K562 (cell line): ENCODE results near the gene KCNN4. TPM values are rescaled to one million over a fixed set of nuclear protein-coding genes. Genes with fewer than 3 reads are reported as not detected.
A peak's percentile ranks its signal among the peaks of the same experiment; 100 is the strongest.

ENCODE experiments used
- ARNT ChIP-seq, 2 experiments: fragments of 450-650 bp; IDR thresholded peaks; 2 replicates each; pipeline ENCODE4 v1.6.1; 2016; ENCODE audit warnings: mild to moderate bottlenecking in 1 of 2
- CEBPB ChIP-seq: fragments of 450-650 bp; IDR thresholded peaks from 2 replicates; pipeline ENCODE4 v1.6.1; 2016; ENCODE audit warnings: missing genetic modification characterization, missing compliant biosample characterization
- KLF13 ChIP-seq: fragments of 450-650 bp; IDR thresholded peaks from 2 replicates; pipeline ENCODE4 v1.6.1; 2016; ENCODE audit warnings: missing genetic modification characterization, low read depth, mild to moderate bottlenecking, missing compliant biosample characterization, moderate library complexity, borderline replicate concordance
- MEIS2 ChIP-seq: fragments of 450-650 bp; IDR thresholded peaks from 2 replicates; pipeline ENCODE4 v1.6.1; 2014; ENCODE audit warnings: mild to moderate bottlenecking; ENCODE audit not compliant: partially characterized antibody
- PBX2 ChIP-seq, 2 experiments: IDR thresholded peaks in 1 of 2; conservative IDR thresholded peaks in 1 of 2; 2 replicates each; pipeline ENCODE4 v1.6.1; 2016; ENCODE audit warnings: low read depth in 2 of 2, mild to moderate bottlenecking in 1 of 2, missing compliant biosample characterization in 1 of 2, missing genetic modification characterization in 1 of 2, moderate library complexity in 1 of 2
- PHF21A ChIP-seq: fragments of 450-650 bp; IDR thresholded peaks from 2 replicates; pipeline ENCODE4 v1.6.1; 2017; ENCODE audit warnings: low read depth, borderline replicate concordance
- RAD21 ChIP-seq, 2 experiments: fragments of 250-450 bp in 1 of 2; fragments of 450-650 bp in 1 of 2; sonication (Bioruptor Pico) in 1 of 2; formaldehyde crosslinking in 1 of 2; IDR thresholded peaks in 1 of 2; conservative IDR thresholded peaks in 1 of 2; 2 replicates each; pipeline versions ENCODE4 v1.4.0 to v1.8.0; 2020 to 2022; ENCODE audit warnings: mild to moderate bottlenecking in 2 of 2, moderate library complexity in 1 of 2
- SIN3A ChIP-seq, 2 experiments: fragments of 150-350 bp in 1 of 2; IDR thresholded peaks; 2 replicates each; pipeline ENCODE4 v1.6.1; 2011 to 2016; ENCODE audit warnings: borderline replicate concordance in 2 of 2, low read depth in 2 of 2, low read length in 2 of 2, mild to moderate bottlenecking in 2 of 2, moderate library complexity in 2 of 2; ENCODE audit not compliant: control insufficient read depth in 1 of 2
- SMC3 ChIP-seq: conservative IDR thresholded peaks from 2 replicates; pipeline ENCODE4 v1.6.1; 2011; ENCODE audit warnings: low read depth, low read length, improper control_type of control experiment; ENCODE audit not compliant: insufficient read depth
- ZHX1 ChIP-seq: fragments of 150-350 bp; conservative IDR thresholded peaks from 2 replicates; pipeline ENCODE4 v1.6.1; 2014; ENCODE audit warnings: low read length
- polyA plus RNA-seq, 8 experiments: library from polyadenylated mRNA; depleted of rRNA in 4 of 8; stranded (reverse) in 5 of 8; unstranded in 3 of 8; fragments of >200 nt; fragmentation: Nextera tagmentation in 2 of 8; fragmentation: Illumina TruSeq in 1 of 8; extraction: Ambion mirVana in 2 of 8; extraction: Trizol in 1 of 8; gene quantifications; 2 replicates each; pipeline versions ENCODE4 v1.2.1 to v1.2.3, GENCODE V29; 2011 to 2014; ENCODE audit warnings: inconsistent platforms in 1 of 8, missing spikeins in 1 of 8
- total RNA-seq, 7 experiments: library from RNA; depleted of rRNA in 6 of 7; stranded (reverse); fragments of >200 nt in 6 of 7; fragmentation: Illumina TruSeq in 2 of 7; extraction: Trizol in 2 of 7; gene quantifications; 2 replicates each; pipeline versions ENCODE4 v1.2.1 to v1.2.3, GENCODE V29; 2011 to 2021; ENCODE audit warnings: low replicate concordance in 1 of 7

KCNN4 gene
- total and polyA plus RNA-seq, 9 of the 15 experiments (the other 6 are each of a cell fraction or from before 2014, with no cell fraction given), result 0.53 to 37.7 (median 25.9) TPM

GRCh38 chr19:43809762-43810696 is 29.3 kb upstream of the KCNN4 start (continued):
- TF ChIP-seq ZHX1, result no peak
- no peak for TF ChIP-seq ARNT (IDR thresholded peaks at IDR 0.05)
- peak; percentile 59; the same call in 1 of the 2 replicates for TF ChIP-seq SMC3
- TF ChIP-seq MEIS2, result peak; percentile 39
- no peak for TF ChIP-seq PBX2 (CRISPR knock-in tag; IDR thresholded peaks at IDR 0.05; ENCODE audit: low read depth)
- TF ChIP-seq PBX2 (tag; conservative IDR thresholded peaks at IDR 0.05; ENCODE audit: low read depth), result peak; percentile 37; the same call in 1 of the 2 replicates
- no peak for TF ChIP-seq SIN3A (IDR thresholded peaks at IDR 0.05; ENCODE audit: borderline replicate concordance in 2 of 2, control insufficient read depth in 1 of 2, low read depth in 2 of 2, low read length in 2 of 2)
- TF ChIP-seq CEBPB (tag), result peak; percentile 23; the same call in 1 of the 2 replicates
- no peak for TF ChIP-seq PHF21A
- no peak for TF ChIP-seq KLF13
- TF ChIP-seq RAD21 (CRISPR knock-in tag; conservative IDR thresholded peaks at IDR 0.05 in 1 of 2, IDR thresholded peaks at IDR 0.05 in 1 of 2), result peak; percentile 62 to 85
